Central memory CD8-positive, alpha-beta T cell (primary cell): Measurements from ENCODE around the gene MYO16.

ENCODE experiments used
- ATAC-seq: fragments of 150-1000 bp; cut with Tn5 transposase; replicated peaks from 2 replicates; pipeline ENCODE4 v1.10.0; 2022; ENCODE audit warnings: mild to moderate bottlenecking, moderate FRiP score, moderate number of reproducible peaks; ENCODE audit not compliant: poor library complexity, severe bottlenecking; ENCODE audit errors: extremely low read depth
- DNase-seq, 2 donors: peaks; one replicate each; pipeline ENCODE4 v3.0.0; 2021; ENCODE audit warnings: low spot score in 2 of 2
- H3K27ac Mint-ChIP-seq: one replicate; pipeline ENCODE4 v1.8.0; 2022; ENCODE audit warnings: low read depth, mild to moderate bottlenecking, moderate library complexity, mixed read lengths
- H3K27me3 Mint-ChIP-seq: one replicate; pipeline ENCODE4 v1.8.0; 2022; ENCODE audit warnings: mixed read lengths
- H3K36me3 Mint-ChIP-seq: one replicate; pipeline ENCODE4 v1.8.0; 2022; ENCODE audit warnings: mild to moderate bottlenecking, moderate library complexity, mixed read lengths; ENCODE audit not compliant: insufficient read depth
- H3K4me1 Mint-ChIP-seq: one replicate; pipeline ENCODE4 v1.8.0; 2022; ENCODE audit warnings: mixed read lengths
- H3K4me3 Mint-ChIP-seq: one replicate; pipeline ENCODE4 v1.8.0; 2022; ENCODE audit warnings: mild to moderate bottlenecking, moderate library complexity, mixed read lengths
- H3K9me3 Mint-ChIP-seq: one replicate; pipeline ENCODE4 v1.8.0; 2022; ENCODE audit warnings: mixed read lengths

The MYO16 gene

GRCh38 chr13:109146393-109146792 is 517.0 kb downstream of the MYO16 start:
- no peak overlapping the region for H3K27ac Mint-ChIP-seq
- DNase-seq (no peak), ATAC-seq (no peak)
- H3K4me1 Mint-ChIP-seq: no peaks in the 10 kb centered on the region
- H3K9me3 Mint-ChIP-seq: no peaks in the 10 kb centered on the region
- H3K27me3 Mint-ChIP-seq: no peaks in the 10 kb centered on the region
- H3K4me3 Mint-ChIP-seq: no peak overlapping the region
- no peaks in the 10 kb centered on the region for H3K36me3 Mint-ChIP-seq

- DNase-seq (no peak), ATAC-seq (no peak)
- H3K4me1 Mint-ChIP-seq: no peaks in the 10 kb centered on the region
- H3K27me3 Mint-ChIP-seq: no peaks in the 10 kb centered on the region
- H3K36me3 Mint-ChIP-seq: no peaks in the 10 kb centered on the region
- H3K27ac Mint-ChIP-seq: no peak overlapping the region
- H3K9me3 Mint-ChIP-seq: no peaks in the 10 kb centered on the region
- no peak overlapping the region for H3K4me3 Mint-ChIP-seq
These were observed 517.7 kb downstream of the MYO16 start for GRCh38 chr13:109146912-109147647.

GRCh38 chr13:109148243-109148642 is 518.8 kb downstream of the MYO16 start:
- H3K4me1 Mint-ChIP-seq: no peaks in the 10 kb centered on the region
- H3K27ac Mint-ChIP-seq: no peak overlapping the region
- DNase-seq (no peak), ATAC-seq (no peak)
- H3K9me3 Mint-ChIP-seq: no peaks in the 10 kb centered on the region
- no peak overlapping the region for H3K4me3 Mint-ChIP-seq
- no peaks in the 10 kb centered on the region for H3K27me3 Mint-ChIP-seq
- H3K36me3 Mint-ChIP-seq: no peaks in the 10 kb centered on the region

- Mint-ChIP-seq H3K4me3 (no peak overlapping the region), H3K4me1 (no peaks in the 10 kb centered on the region), H3K27me3 (no peaks in the 10 kb centered on the region), H3K27ac (no peak overlapping the region), H3K9me3 (no peaks in the 10 kb centered on the region), H3K36me3 (no peaks in the 10 kb centered on the region)
- DNase-seq: no peak
- ATAC-seq: no peak
These were observed 521.3 kb downstream of the MYO16 start for GRCh38 chr13:109150696-109151095.

- H3K4me1 Mint-ChIP-seq: no peaks in the 10 kb centered on the region
- no peak overlapping the region for H3K4me3 Mint-ChIP-seq
- DNase-seq (no peak), ATAC-seq (no peak)
- H3K27me3 Mint-ChIP-seq: no peaks in the 10 kb centered on the region
- no peaks in the 10 kb centered on the region for H3K9me3 Mint-ChIP-seq
- no peaks in the 10 kb centered on the region for H3K36me3 Mint-ChIP-seq
- H3K27ac Mint-ChIP-seq: no peak overlapping the region
These were observed 521.8 kb downstream of the MYO16 start for GRCh38 chr13:109151255-109151654.

- DNase-seq (no peak), ATAC-seq (no peak)
- H3K9me3 Mint-ChIP-seq: peaks cover under 1% of the 10 kb centered on the region
- no peak overlapping the region for H3K27ac Mint-ChIP-seq
- no peaks in the 10 kb centered on the region for H3K4me1 Mint-ChIP-seq
- H3K4me3 Mint-ChIP-seq: no peak overlapping the region
- H3K27me3 Mint-ChIP-seq: no peaks in the 10 kb centered on the region
- no peaks in the 10 kb centered on the region for H3K36me3 Mint-ChIP-seq
These were observed 522.3 kb downstream of the MYO16 start for GRCh38 chr13:109151696-109152095.

GRCh38 chr13:109152311-109152820 is 523.0 kb downstream of the MYO16 start:
- H3K4me3 Mint-ChIP-seq: no peak overlapping the region
- no peak for DNase-seq
- no peak for ATAC-seq
- peaks cover 7% of the 10 kb centered on the region for H3K9me3 Mint-ChIP-seq
- H3K36me3 Mint-ChIP-seq: no peaks in the 10 kb centered on the region
- H3K27ac Mint-ChIP-seq: no peak overlapping the region
- no peaks in the 10 kb centered on the region for H3K4me1 Mint-ChIP-seq
- H3K27me3 Mint-ChIP-seq: no peaks in the 10 kb centered on the region

GRCh38 chr13:109152941-109153340 is 523.5 kb downstream of the MYO16 start:
- H3K9me3 Mint-ChIP-seq: peaks cover 11% of the 10 kb centered on the region
- no peak for ATAC-seq
- no peak overlapping the region for H3K4me3 Mint-ChIP-seq
- no peaks in the 10 kb centered on the region for H3K36me3 Mint-ChIP-seq
- no peaks in the 10 kb centered on the region for H3K27me3 Mint-ChIP-seq
- H3K4me1 Mint-ChIP-seq: no peaks in the 10 kb centered on the region
- H3K27ac Mint-ChIP-seq: no peak overlapping the region
- no peak for DNase-seq

GRCh38 chr13:109154146-109154545 is 524.7 kb downstream of the MYO16 start:
- Mint-ChIP-seq H3K27ac (no peak overlapping the region), H3K27me3 (no peaks in the 10 kb centered on the region), H3K4me1 (no peaks in the 10 kb centered on the region), H3K4me3 (no peak overlapping the region), H3K36me3 (no peaks in the 10 kb centered on the region), H3K9me3 (peaks cover 15% of the 10 kb centered on the region)
- DNase-seq (no peak), ATAC-seq (no peak)

- Mint-ChIP-seq H3K27me3 (no peaks in the 10 kb centered on the region), H3K4me1 (no peaks in the 10 kb centered on the region), H3K9me3 (peaks cover 15% of the 10 kb centered on the region), H3K36me3 (no peaks in the 10 kb centered on the region), H3K27ac (no peak overlapping the region), H3K4me3 (no peak overlapping the region)
- ATAC-seq: no peak
- DNase-seq: no peak
These were observed 525.1 kb downstream of the MYO16 start for GRCh38 chr13:109154546-109154945.

GRCh38 chr13:109154966-109155761 is 525.8 kb downstream of the MYO16 start:
- ATAC-seq: no peak
- Mint-ChIP-seq H3K36me3 (no peaks in the 10 kb centered on the region), H3K4me3 (no peak overlapping the region), H3K27ac (no peak overlapping the region), H3K27me3 (no peaks in the 10 kb centered on the region), H3K9me3 (peaks cover 15% of the 10 kb centered on the region), H3K4me1 (no peaks in the 10 kb centered on the region)
- no peak for DNase-seq

GRCh38 chr13:109156181-109156935 is 526.9 kb downstream of the MYO16 start:
- no peaks in the 10 kb centered on the region for H3K4me1 Mint-ChIP-seq
- H3K27ac Mint-ChIP-seq: no peak overlapping the region
- no peak for DNase-seq
- ATAC-seq: no peak
- H3K27me3 Mint-ChIP-seq: no peaks in the 10 kb centered on the region
- peaks cover 15% of the 10 kb centered on the region for H3K9me3 Mint-ChIP-seq
- no peaks in the 10 kb centered on the region for H3K36me3 Mint-ChIP-seq
- no peak overlapping the region for H3K4me3 Mint-ChIP-seq
